PFSK-1 (cell line): ENCODE results near the gene CHRNA9.

Experiments used
- FOXP2 ChIP-seq: optimal IDR thresholded peaks from 2 replicates; pipeline ENCODE3; 2011; ENCODE audit warnings: borderline replicate concordance, control low read depth, inconsistent platforms; ENCODE audit not compliant: insufficient read depth; ENCODE audit errors: extremely low read length, extremely low read depth
- POLR2AphosphoS5 ChIP-seq: IDR thresholded peaks from 2 replicates; pipeline ENCODE4 v1.6.1; 2012; ENCODE audit warnings: low read depth, mild to moderate bottlenecking, control low read depth, low read length, moderate library complexity
- REST ChIP-seq, 2 experiments: IDR thresholded peaks; 2 replicates each; pipeline versions ENCODE4 v1.6.1 to v1.8.0; 2011 to 2012; ENCODE audit warnings: low read depth in 2 of 2, low read length in 2 of 2, control low read depth in 1 of 2, inconsistent platforms in 1 of 2, mild to moderate bottlenecking in 1 of 2, moderate library complexity in 1 of 2; ENCODE audit not compliant: insufficient read depth in 1 of 2
- SIN3A ChIP-seq: IDR thresholded peaks from 2 replicates; pipeline ENCODE4 v1.6.1; 2012; ENCODE audit warnings: mild to moderate bottlenecking, low read length, moderate library complexity, borderline replicate concordance; ENCODE audit not compliant: insufficient read depth
- TAF1 ChIP-seq: IDR thresholded peaks from 2 replicates; pipeline ENCODE4 v1.6.1; 2012; ENCODE audit warnings: low read length, control low read depth, borderline replicate concordance; ENCODE audit not compliant: insufficient read depth

The CHRNA9 gene

GRCh38 chr4:40363382-40363920, 28.3 kb downstream of the CHRNA9 start:
- TF ChIP-seq POLR2AphosphoS5, result no peak
- no peak for TF ChIP-seq SIN3A
- no peak for TF ChIP-seq FOXP2
- no peak for TF ChIP-seq REST (IDR thresholded peaks at IDR 0.05; ENCODE audit: insufficient read depth in 1 of 2, low read depth in 2 of 2, low read length in 2 of 2)
- no peak for TF ChIP-seq TAF1

- TF ChIP-seq SIN3A, result no peak
- TF ChIP-seq FOXP2, result no peak
- TF ChIP-seq REST (IDR thresholded peaks at IDR 0.05; ENCODE audit: insufficient read depth in 1 of 2, low read depth in 2 of 2, low read length in 2 of 2), result no peak
Measured at GRCh38 chr4:40363945-40364344, 28.8 kb downstream of the CHRNA9 start.

GRCh38 chr4:40365766-40366165, 30.6 kb downstream of the CHRNA9 start:
- TF ChIP-seq SIN3A, result no peak

GRCh38 chr4:40367451-40367850, 32.3 kb downstream of the CHRNA9 start:
- no peak for TF ChIP-seq TAF1
- TF ChIP-seq REST (IDR thresholded peaks at IDR 0.05; ENCODE audit: insufficient read depth in 1 of 2, low read depth in 2 of 2, low read length in 2 of 2), result no peak
- TF ChIP-seq POLR2AphosphoS5, result no peak
- no peak for TF ChIP-seq SIN3A
- no peak for TF ChIP-seq FOXP2

GRCh38 chr4:40369437-40370274, 34.5 kb downstream of the CHRNA9 start:
- TF ChIP-seq SIN3A, result no peak
- no peak for TF ChIP-seq POLR2AphosphoS5
- no peak for TF ChIP-seq TAF1
- TF ChIP-seq FOXP2, result no peak
- no peak for TF ChIP-seq REST (IDR thresholded peaks at IDR 0.05; ENCODE audit: insufficient read depth in 1 of 2, low read depth in 2 of 2, low read length in 2 of 2)
